Raji (cell line): ENCODE data around the gene EPHB2.

Experiments used
- POLR2A ChIP-seq: IDR thresholded peaks from 2 replicates; pipeline ENCODE4 v1.6.1; 2011; ENCODE audit warnings: low read depth, low read length, control low read depth; ENCODE audit not compliant: insufficient read depth

EPHB2 gene

GRCh38 chr1:22709891-22710700 lies 543 bp upstream of the EPHB2 start:
- TF ChIP-seq POLR2A: no peak

- no peak for TF ChIP-seq POLR2A
Observed at GRCh38 chr1:22711071-22711470, 432 bp downstream of the EPHB2 start.

- TF ChIP-seq POLR2A: no peak
Observed at GRCh38 chr1:22711591-22712501, 1.2 kb downstream of the EPHB2 start.

GRCh38 chr1:22712502-22713271 lies 2.0 kb downstream of the EPHB2 start:
- TF ChIP-seq POLR2A: no peak

GRCh38 chr1:22714455-22714854 lies 3.8 kb downstream of the EPHB2 start:
- TF ChIP-seq POLR2A: no peak

GRCh38 chr1:22717037-22717760 lies 6.6 kb downstream of the EPHB2 start:
- no peak for TF ChIP-seq POLR2A

GRCh38 chr1:22721122-22721873 lies 10.7 kb downstream of the EPHB2 start:
- TF ChIP-seq POLR2A: no peak

GRCh38 chr1:22722901-22723550 lies 12.4 kb downstream of the EPHB2 start:
- no peak for TF ChIP-seq POLR2A

GRCh38 chr1:22727873-22728272 lies 17.2 kb downstream of the EPHB2 start:
- no peak for TF ChIP-seq POLR2A

GRCh38 chr1:22728751-22729399 lies 18.2 kb downstream of the EPHB2 start:
- no peak for TF ChIP-seq POLR2A

GRCh38 chr1:22729400-22729773 lies 18.7 kb downstream of the EPHB2 start:
- no peak for TF ChIP-seq POLR2A

GRCh38 chr1:22729912-22730311 lies 19.3 kb downstream of the EPHB2 start:
- no peak for TF ChIP-seq POLR2A
